Peyer's patch (tissue), 4 donors: ENCODE data around the gene PTPN3. TPM values are rescaled to one million over a fixed set of nuclear protein-coding genes. Genes with fewer than 3 reads are reported as not detected.

ENCODE experiments used
- DNase-seq, 3 donors: peaks; one replicate each; pipeline ENCODE4 v3.0.0-alpha.2; 2017 to 2019
- H3K27ac ChIP-seq, 4 donors: fragments of 200-600 bp; sonication (generic); one replicate each; pipeline ENCODE4 v1.5.1; 2016 to 2019
- H3K27me3 ChIP-seq, 2 donors: fragments of 200-600 bp; sonication (generic); one replicate each; pipeline ENCODE4 v1.5.1; 2019
- H3K36me3 ChIP-seq, 3 donors: fragments of 200-600 bp; sonication (generic); one replicate each; pipeline ENCODE4 v1.5.1; 2016 to 2019
- H3K4me1 ChIP-seq, 4 donors: fragments of 200-600 bp; sonication (generic); one replicate each; pipeline ENCODE4 v1.5.1; 2016 to 2019
- H3K4me3 ChIP-seq, 4 donors: fragments of 200-600 bp; sonication (generic); 1 replicate in 3 of 4; 2 replicates in 1 of 4; pipeline ENCODE4 v1.5.1; 2016 to 2019; ENCODE audit warnings: mild to moderate bottlenecking in 1 of 4
- H3K9me3 ChIP-seq, 4 donors: fragments of 200-600 bp; sonication (generic); one replicate each; pipeline ENCODE4 v1.5.1; 2016 to 2019; ENCODE audit warnings: mild to moderate bottlenecking in 1 of 4
- CTCF ChIP-seq, 6 experiments: fragments of 450-650 bp in 4 of 6; fragments of 200-600 bp in 2 of 6; sonication (generic) in 1 of 6; IDR thresholded peaks; one replicate each; pipeline ENCODE4 v1.5.1; 2017 to 2019; ENCODE audit warnings: antibody characterized with exemption in 6 of 6, mild to moderate bottlenecking in 3 of 6, moderate library complexity in 1 of 6
- POLR2A ChIP-seq, 2 donors: fragments of 450-650 bp; IDR thresholded peaks; one replicate each; pipeline ENCODE4 v1.5.1; 2017; ENCODE audit warnings: antibody characterized with exemption in 2 of 2, mild to moderate bottlenecking in 2 of 2, moderate library complexity in 2 of 2
- total RNA-seq, 4 donors: library from RNA; depleted of rRNA; stranded (reverse); fragments of >200 nt; gene quantifications; one replicate each; pipeline ENCODE4 v1.1.0, GENCODE V29; 2016

The PTPN3 gene
- total RNA-seq, 4 donors from 2014 or later = 17.3 to 53.6 (median 37.4) TPM

GRCh38 chr9:109500421-109500974, 2.4 kb upstream of the PTPN3 start:
- no peak for DNase-seq
- Histone ChIP-seq H3K9me3 (no peaks in the 10 kb centered on the region), H3K36me3 (no peaks in the 10 kb centered on the region), H3K27me3 (peaks cover 0 to 10% of the 10 kb centered on the region in 2 donors), H3K27ac (no peak overlapping the region), H3K4me3 (no peak overlapping the region), H3K4me1 (peaks cover 0 to 18% (median 0%) of the 10 kb centered on the region in 4 donors)
- TF ChIP-seq CTCF (IDR thresholded peaks at IDR 0.05) = no peak
- no peak for TF ChIP-seq POLR2A (IDR thresholded peaks at IDR 0.05)

GRCh38 chr9:109499631-109500410, 1.7 kb upstream of the PTPN3 start:
- peak in 2 of 3 donors; percentile 68 to 81 for DNase-seq
- Histone ChIP-seq H3K4me3 (peak overlapping the region in 3 of 4 donors; percentile 21 to 78 (median 54)), H3K4me1 (peaks cover 0 to 25% (median 0%) of the 10 kb centered on the region in 4 donors), H3K27ac (peak overlapping the region in 3 of 4 donors; percentile 5 to 25 (median 12)), H3K27me3 (peaks cover 0 to 10% of the 10 kb centered on the region in 2 donors), H3K36me3 (no peaks in the 10 kb centered on the region), H3K9me3 (no peaks in the 10 kb centered on the region)
- TF ChIP-seq POLR2A (IDR thresholded peaks at IDR 0.05) = peak in 1 of 2 donors; percentile 21
- TF ChIP-seq CTCF (IDR thresholded peaks at IDR 0.05) = no peak

- H3K36me3 ChIP-seq = no peaks in the 10 kb centered on the region
- peak overlapping the region in 3 of 4 donors; percentile 21 to 78 (median 54) for H3K4me3 ChIP-seq
- peaks cover 0 to 10% of the 10 kb centered on the region in 2 donors for H3K27me3 ChIP-seq
- peaks cover 0 to 28% (median 0%) of the 10 kb centered on the region in 4 donors for H3K4me1 ChIP-seq
- peak overlapping the region in 3 of 4 donors; percentile 5 to 25 (median 12) for H3K27ac ChIP-seq
- no peak for TF ChIP-seq POLR2A (IDR thresholded peaks at IDR 0.05)
- no peak for TF ChIP-seq CTCF (IDR thresholded peaks at IDR 0.05)
- no peaks in the 10 kb centered on the region for H3K9me3 ChIP-seq
- no peak for DNase-seq
These were observed 1.1 kb upstream of the PTPN3 start for GRCh38 chr9:109499093-109499630.

GRCh38 chr9:109497226-109498153, 617 bp downstream of the PTPN3 start:
- Histone ChIP-seq H3K4me1 (peaks cover 0 to 28% (median 0%) of the 10 kb centered on the region in 4 donors), H3K4me3 (peak overlapping the region; percentile 15 to 78 (median 54)), H3K27ac (peak overlapping the region in 3 of 4 donors; percentile 72 to 97 (median 82)), H3K27me3 (peaks cover 0 to 10% of the 10 kb centered on the region in 2 donors), H3K9me3 (no peaks in the 10 kb centered on the region), H3K36me3 (no peaks in the 10 kb centered on the region)
- peak in 2 of 3 donors; percentile 55 to 77 for DNase-seq
- TF ChIP-seq CTCF (IDR thresholded peaks at IDR 0.05) = no peak
- TF ChIP-seq POLR2A (IDR thresholded peaks at IDR 0.05) = peak in 1 of 2 donors; percentile 27

GRCh38 chr9:109496841-109497225, 1.3 kb downstream of the PTPN3 start:
- H3K9me3 ChIP-seq = no peaks in the 10 kb centered on the region
- H3K4me3 ChIP-seq = peak overlapping the region in 2 of 4 donors; percentile 68 to 78
- TF ChIP-seq CTCF (IDR thresholded peaks at IDR 0.05) = no peak
- TF ChIP-seq POLR2A (IDR thresholded peaks at IDR 0.05) = no peak
- H3K27ac ChIP-seq = peak overlapping the region in 3 of 4 donors; percentile 72 to 97 (median 82)
- no peak for DNase-seq
- H3K4me1 ChIP-seq = peaks cover 0 to 28% (median 0%) of the 10 kb centered on the region in 4 donors
- H3K27me3 ChIP-seq = peaks cover 0 to 10% of the 10 kb centered on the region in 2 donors
- H3K36me3 ChIP-seq = no peaks in the 10 kb centered on the region
